Measurements from ENCODE around the gene TTC16.
"Not testable (repeated sequence)": the region's sequence is repeated elsewhere in the genome, so short reads cannot be mapped to it uniquely, and the experiment has no call there.

The TTC16 gene

DNA sequence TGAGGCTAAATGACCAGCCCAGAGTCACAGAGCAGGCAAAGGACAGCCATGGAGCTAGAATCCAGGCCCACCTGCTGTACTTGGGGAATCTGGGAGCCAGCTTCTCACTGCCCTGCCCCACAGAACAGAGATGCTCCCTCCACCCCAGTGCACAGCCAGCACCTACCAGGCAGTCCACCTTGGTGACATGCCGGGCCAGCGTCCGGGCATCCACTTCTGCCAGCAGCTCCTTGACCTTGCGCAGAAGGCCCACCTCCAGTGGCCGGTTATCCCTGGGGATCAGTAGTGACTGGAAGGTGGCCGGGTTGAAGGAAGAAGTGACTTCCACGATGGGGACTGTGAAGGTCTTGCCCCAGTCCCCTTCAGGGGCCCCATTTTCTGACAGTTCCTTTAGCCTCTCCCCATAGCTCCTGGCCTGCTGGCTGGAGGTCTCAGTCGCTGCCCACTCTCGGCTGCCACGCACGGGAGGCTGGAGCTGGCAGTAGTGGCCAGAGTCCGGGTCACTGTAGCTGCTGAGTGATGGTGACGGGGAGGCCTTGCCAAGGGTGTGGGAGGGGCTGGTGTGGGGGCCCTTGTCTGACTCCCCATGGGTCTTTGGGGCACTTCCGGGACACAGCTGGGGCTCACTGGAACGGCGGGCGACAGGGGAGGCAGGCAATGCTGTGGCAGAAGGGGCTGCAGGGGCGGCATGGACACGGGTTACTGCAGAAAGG, 28.7 kb downstream of the TTC16 start:
- DNase-seq, result no peak

DNA sequence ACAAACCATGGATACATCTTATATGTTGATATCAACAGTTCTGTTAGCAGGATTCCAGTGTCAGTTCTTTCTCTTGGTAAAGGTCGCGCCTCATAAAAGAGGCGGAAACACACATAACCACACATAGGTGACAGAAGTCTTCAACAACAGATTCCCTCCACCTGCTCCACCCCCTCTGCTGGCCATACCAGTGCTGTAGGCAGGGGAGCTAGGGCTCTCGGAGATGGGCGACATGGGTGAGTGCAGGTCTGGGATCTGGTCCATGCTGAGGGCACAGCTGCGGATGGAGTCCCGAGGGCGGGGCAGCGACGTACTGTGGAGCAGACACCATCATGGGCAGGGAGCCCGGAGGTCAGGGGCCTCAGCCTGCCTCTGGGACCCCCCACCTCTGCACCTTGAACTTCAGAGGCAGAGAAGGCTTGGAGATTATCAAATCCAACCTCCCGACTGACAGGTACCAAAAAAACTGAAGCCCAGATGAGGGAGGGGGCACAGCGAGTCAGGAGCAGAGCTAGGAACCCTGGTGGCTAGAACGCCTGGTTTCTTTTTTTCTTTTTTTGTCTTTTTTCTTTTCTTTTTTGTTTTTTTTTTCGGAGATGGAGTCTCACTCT, 31.2 kb downstream of the TTC16 start:
- DNase-seq, result no peak

DNA sequence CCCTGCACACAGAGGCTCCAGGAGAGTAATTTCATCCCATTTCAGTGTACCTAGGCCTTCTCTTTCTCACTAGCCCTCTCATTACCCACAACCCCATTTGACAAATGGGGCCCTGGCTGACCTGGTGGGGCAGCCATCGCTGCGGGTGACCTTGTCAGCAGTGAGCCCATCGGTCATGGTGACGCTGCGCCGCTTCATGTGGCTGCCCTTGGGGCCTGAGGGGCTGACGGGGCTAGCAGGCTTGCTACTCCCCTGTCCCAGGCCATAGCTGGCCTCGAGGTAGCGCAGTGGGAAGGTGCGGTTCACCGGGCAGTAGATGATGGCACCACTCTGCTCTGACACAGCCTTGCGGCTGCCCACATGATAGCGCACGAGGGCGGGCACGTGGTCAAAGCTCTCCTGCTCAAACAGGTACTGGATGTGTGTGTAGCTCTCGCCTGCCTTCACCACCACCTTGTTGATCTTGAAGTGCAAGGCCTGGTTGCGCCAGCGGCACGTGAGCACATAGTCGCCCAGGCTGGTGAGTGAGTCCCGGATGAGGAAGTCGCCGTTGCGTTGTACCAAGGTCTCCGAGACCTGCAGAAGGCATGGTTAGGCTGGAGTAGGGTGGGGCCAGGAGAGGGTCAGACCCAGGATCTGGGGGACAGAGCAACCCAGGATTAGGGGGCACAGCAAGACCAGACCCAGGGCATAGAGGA, 33.4 kb downstream of the TTC16 start:
- no peak for DNase-seq

DNA sequence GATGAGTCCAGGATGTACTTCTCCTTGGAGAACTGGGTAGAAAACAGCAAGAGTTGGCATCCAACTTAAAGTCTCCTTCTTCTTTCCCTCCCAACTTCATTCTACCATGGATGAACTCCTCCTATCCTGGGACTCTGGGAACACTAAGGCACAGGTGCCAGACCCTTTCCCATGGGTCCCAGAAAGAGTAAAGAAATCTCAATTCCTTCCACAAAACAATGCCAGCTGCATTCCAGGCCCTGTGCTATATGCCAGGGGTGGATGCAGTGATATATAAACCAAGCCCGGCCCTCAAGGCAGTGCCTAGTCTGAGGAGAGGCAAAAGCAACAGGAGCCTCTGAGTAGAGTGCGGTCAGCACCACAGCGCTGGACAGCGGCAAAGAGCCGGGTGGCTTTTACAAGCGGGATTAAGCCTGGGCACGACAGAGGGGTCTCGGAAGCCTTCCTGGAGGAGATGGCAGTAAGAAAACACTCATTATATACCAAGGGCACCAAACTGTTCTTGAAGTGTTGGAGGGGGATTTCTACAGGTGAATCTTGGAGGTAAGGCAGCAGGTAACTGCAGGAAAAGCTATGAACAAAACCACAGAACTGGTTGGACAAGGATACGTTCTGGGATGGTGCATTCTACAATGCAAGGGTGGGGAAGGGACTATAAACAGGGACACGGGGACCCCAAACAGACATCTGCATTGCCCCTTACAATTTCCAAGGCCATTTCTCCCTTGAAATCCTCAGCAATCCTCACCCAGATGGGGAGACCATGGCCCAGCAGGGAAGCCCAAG, 35.6 kb downstream of the TTC16 start:
- DNase-seq, result no peak

DNA sequence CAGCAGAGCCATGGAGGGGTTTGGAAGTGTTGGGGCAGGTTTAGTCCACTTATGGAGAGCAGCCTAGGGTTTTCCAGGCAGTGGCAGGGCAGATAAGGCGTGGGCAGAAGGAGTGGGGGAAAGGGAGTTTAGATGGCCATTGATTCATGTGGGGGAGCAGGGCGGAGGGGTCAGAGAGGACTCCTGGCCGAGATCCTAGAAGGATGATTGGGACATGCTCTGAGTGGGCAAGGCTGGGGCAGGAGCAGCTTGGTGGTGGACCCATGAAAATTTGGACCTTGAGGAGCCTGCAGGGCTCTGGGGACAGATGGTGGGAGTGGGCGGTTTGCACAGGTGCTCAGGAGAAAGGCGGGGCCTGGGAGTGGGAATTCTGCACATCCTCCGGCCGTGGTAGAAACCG, 37.3 kb downstream of the TTC16 start:
- DNase-seq, result no peak

DNA sequence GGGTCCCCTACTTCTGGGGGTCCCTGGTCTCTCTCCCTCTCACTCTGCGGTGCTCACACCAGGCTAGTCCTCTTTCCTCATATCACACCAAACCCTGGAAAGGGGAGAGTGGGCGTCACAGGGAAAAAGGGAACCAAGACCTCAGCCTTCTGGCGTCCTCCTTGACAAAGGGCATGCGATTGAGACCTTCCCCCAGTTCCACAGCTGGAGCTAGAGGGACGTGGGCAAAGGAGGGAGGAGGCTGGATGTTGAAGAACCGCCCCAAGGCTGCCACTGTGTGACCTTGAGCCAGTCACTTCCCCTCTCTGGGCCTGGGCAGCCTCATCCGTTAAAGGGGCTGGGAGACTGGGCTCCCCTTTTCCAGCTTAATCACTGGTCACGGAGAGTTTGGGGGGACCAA, 37.7 kb downstream of the TTC16 start:
- no peak for DNase-seq

DNA sequence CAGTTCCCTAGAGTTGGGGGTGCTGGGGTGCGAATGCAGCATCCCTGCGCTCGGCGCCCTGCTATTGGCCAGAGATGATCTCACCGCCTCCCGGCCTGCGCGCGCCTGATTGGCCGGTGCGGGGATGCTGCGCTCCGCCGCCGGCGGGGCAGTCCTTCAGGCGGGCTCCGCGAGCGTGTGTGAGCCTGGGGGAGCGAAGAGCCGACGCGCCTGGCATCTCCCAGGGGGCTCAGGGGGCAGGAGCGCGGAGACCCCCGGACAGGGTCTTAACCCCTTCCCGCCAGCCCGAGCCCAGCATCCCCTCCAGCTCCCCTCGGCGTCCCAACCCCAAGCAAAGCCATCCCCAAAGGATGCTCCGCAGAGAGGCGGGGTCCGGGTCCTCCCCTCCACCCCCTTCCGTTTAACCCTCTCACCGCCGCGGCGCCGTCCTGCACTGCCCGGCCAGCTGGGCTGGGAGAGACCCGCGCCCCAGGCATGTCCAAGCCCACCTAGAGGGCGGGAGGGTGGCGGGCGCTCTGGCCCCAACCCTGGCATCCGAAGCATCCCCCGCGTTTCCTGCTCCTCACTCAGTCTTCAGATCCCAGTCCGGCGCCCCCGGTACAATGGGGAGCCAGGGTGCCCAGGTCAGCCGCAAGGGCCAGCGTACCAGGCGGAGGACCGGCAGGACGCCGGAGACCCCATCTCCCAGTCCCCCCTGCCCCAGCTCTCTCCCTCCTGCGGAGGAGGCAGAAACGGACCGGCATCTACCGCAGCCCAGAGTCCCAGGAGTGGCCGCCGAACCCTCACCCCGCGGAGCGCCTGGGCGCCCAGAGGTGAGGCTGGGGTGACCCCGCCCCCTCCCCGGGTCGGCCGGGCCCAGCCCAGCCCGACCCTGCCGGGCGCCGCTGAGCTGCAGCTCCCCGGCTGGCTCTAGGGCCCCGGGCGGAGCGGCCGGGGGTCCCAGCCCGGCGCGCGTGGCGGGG, 38.5 kb downstream of the TTC16 start:
- DNase-seq, result peak in 1 of 2 experiments; percentile 20

DNA sequence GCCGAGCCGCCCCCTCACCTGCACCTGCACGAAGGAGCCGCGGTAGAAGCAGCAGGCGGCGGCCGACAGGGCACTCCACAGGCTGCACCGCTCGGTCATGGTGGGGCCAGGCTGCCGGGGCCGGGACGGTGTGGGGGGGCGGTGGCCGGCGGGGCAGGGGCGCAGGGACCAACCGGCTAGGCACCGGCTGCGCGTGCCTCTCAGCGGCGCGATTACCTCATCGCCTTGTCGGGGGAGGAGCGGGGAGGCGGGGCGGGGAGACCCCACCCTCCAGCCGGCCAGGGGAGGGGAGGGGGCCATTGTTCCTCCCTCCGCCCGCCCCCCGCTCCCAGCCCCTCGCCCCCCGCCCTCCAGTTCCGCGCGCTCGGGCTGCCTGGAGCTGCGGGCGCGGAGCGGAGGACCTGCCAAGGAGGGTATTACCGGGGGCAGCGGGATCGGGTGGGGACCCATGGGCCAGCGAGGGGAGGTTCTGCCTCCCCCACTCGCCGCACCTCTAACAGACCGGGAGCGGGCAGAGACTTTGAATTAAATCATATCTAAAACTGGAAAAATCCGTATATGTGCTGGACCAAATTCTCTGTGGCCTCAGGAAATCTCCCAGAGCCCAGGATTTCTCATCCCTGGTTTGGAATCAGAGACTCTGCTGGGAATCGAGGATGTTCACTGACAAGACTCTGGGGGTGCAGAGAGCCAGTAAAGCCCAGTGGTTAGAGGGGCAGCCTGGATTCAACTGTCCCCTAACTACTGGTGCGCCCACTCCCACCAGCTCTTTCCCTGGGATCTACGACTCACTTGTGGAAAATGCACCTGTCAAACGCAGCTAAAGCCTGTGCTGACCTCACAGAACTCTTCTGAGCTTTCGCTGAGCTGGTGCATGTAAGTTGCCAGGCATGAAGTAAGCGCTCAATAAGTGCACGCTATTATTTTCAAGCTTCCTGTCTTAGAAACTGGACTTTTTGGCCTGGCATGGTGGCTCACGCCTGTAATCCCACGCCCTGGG, 39.5 kb downstream of the TTC16 start:
- DNase-seq, result peak; percentile 6 to 41

DNA sequence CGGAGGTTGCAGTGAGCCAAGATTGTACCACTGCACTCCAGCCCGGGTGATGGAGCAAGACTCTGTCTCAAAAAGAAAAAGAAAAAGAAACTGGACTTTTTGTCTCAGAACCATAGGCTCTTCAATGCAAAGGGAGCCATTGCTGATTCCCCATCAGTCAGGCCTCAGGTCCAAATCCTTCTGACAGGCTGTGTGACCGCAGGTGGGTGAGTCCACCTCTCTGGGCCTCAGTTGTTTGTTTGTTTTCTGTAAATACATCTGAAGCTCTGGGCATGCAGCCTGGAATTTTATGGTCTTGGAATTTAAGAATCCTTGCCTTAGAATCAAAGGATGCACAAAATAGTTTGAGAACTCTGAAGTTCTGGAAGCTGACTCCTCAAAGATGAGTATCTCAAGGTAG, 40.4 kb downstream of the TTC16 start:
- DNase-seq, result no peak

DNA sequence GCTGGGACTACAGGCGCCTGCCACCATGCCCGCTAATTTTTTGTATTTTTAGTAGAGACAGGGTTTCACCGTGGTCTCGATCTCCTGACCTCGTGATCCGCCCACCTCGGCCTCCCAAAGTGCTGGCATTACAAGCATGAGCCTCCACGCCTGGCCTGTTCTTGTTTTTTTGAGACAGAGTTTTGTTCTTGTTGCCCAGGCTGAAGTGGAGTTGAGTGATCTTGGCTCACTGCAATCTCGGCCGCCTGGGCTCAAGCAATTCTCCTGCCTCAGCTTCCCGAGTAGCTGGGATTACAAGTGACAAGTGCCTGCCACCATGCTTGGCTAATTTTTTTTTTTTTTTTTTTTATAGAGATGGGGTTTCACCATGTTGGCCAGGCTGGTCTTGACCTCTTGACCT, 40.9 kb downstream of the TTC16 start:
- not testable (repeated sequence) for DNase-seq

DNA sequence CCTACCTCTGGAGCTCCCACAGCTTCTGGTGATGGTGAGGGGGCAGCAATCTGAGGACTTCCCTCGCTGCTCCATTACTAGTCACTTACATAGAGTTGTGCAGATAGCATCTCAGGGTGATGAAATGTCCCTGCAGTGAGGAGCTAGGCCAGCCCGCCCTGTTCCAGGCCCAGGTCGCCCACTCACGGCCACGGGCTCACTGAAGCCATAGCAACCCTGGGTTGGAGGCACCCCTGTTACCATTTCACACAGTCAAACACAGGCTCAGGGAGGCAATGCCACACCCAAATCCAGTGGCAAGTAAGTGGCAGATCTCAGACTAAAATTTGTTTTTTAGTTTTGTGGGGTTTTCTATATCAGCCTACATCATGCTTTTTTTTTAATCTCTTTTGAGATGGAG, 43.0 kb downstream of the TTC16 start:
- DNase-seq, result no peak

DNA sequence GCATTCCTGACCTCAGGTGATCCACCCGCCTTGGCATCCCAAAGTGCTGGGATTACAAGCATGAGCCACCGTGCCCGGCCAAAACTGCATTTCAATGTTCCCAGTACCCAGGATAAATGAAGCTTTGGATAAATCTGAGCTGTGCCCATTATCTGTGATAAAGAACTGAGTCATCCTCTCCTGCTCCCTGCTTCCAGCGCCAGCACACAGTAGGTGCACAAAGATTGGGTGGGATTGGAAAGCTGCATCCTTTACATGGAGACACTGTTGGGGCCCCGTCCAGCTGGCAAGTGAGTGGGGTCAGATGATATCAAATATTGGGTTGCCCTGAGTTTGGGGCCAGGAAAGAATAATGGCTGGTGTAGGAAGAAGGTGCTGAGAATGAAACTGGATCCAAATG, 45.2 kb downstream of the TTC16 start:
- DNase-seq, result no peak

DNA sequence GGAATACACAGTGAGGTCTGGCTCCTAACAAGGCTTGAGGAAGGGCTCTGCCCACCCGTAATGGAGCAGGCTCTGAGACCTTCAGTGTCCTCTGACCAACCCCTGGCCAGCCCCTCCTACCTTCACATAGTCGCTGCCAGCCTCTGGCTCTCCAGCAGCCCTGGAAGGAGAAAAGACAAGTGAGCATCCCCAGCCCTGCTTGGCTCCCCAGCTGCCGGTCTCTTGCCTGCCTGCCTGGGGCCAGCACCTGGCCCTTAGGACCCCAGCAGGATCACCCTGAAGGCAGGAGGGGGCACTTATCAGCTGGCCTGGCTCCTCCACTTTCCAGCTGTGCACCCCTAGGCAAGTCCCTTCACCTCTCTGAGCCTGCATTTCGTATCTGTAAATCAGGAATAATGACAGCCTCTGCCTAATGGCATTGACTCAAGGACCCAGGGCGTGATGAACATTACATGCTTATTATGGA, 45.6 kb downstream of the TTC16 start:
- DNase-seq, result no peak

DNA sequence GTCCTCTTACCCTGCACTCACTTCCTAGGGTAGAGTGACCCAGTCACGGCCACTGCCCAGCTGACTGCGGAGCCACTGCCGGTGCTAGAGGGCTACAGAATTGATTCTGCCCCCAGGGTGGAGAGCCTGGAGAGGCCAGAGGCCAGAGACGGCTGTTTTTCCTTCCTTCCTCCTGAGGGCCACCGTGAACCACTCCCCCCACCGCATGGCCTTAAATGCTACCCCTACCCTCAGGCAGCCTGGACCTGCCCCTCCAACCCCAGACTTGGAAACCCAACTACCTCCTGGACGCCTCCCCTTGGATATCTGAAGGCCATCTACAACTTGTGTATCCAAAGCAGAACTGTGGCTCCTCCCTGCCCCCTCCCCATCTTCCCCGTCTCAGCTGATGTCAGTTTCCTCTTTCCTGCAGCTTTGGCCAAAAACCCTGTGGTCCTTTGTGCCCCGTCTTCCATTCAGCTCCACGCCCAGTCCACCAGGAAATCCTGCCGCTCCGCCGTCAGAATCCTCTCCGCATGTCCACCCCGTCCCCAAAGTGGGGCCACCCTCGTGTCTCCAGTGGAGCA, 46.3 kb downstream of the TTC16 start:
- DNase-seq, result no peak

DNA sequence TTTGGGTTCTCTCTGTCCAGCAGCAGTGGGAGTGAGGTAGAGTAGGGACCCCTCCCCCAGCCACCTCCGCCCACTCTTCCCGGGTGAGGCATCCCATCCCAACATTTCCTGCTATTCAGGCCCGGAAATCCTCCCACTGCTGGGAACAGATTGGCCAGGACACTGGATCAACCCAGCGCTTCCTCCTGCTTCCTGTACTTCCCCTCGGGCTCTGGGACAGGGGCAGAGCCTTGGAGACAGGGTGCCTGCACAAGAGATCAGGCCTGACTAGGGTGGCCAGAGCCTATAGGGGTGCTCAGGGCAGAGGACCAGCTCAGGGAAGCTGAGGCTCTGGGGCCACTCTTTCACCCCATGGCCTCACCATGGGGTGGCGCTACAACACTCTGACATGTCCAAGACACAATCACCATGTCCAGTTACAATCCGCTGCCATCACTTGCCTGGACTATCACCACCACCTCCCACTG, 48.1 kb downstream of the TTC16 start:
- DNase-seq, result no peak

DNA sequence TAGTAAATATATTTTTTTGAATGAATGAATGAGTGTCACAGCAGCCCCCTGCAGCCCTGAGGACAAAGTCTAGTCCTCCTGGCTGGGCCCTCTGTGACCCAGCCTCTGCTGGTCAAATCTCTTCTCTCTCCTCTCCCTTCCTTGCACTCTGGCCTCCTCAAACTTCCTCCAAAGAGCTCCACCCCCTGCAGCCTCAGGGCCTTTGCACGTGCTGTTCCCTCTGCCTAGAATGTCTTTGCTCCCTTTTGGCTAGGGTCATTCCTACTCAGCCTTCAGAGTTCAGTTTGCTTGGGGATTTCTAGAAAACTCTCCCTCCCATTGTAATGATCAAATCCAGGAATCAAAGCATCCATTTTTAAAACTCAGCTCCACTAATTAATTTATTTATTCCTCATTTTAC, 49.5 kb downstream of the TTC16 start:
- no peak for DNase-seq

DNA sequence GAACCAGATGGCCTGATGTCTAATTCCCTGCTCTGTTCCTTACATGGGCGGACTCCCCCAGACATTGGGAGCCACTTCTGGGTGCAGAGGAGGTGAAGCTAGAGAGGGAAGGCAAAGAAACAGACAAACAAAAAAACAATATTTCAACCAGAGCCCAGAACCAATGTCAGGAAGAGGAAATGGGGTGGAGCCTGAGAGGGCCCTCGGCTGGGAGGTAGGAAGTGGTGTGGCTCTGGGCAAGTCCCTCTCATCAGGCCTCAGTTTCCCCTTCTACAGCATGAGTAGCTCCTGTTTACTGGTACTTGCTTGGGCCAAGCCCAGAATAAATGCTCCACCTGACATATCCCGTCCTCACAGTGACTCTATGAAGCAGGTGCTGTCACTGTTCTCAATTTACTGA, 51.5 kb downstream of the TTC16 start:
- no peak for DNase-seq

DNA sequence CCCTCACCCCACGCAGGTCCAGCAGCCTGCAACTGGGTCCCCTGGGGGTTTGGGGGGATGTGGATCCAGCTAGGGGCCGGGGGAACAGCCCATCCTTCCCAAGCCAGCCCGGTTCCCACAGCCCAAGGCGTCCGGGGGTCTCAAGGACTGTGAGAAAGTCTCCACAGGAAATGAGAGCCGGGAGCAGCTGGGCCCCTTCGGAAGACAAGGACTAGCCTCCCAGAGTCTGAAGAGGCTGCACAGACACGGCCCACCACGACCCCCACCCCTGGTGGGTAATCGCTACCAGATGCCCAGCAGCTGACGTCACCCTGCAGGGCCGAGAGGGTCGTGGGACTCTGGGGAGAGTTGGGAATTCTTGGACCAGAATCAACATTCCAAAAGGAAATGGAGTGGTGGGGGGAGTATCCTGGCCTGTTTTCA, 52.0 kb downstream of the TTC16 start:
- no peak for DNase-seq

DNA sequence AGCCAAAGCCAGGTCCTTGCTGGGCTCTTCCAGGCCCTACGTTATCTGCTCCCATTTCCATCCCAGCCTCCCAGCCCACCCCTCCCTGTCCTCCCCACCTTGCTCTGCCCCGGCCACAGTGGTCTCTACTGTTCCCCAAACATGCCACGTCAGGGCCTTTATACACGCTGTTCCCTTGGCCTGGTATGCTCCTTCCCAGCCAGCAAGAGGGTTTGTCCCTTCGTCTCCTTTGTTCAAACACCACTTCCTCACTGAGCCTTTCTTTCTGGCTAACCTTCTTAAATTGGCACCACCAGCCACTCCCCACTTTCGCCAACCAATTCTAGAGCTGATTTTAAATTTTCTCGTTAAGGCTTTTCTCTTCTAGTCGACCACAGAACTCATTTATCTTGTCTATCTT, 52.8 kb downstream of the TTC16 start:
- DNase-seq, result no peak

DNA sequence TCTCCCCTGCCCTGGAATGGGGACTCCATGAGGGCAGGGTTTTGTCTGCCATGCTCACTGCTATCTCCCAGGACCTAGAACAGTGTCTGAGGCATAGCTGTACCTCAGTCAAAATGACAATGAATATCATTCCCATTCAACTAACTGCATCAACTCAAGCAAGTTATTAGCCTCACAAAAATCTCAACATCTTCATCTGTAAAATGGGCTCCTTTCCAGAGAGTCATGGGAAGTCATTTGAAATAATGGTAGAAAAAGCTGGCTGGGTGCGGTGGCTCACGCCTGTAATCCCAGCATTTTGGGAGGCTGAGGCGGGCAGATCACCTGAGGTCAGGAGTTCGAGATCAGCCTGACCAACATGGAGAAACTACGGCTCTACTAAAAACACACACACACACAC, 53.2 kb downstream of the TTC16 start:
- no peak for DNase-seq
